ENCODE data around the gene FKBP1B.

GRCh38 chr2:24104906-24105305 lies 55.4 kb downstream of the FKBP1B start:
- TF ChIP-seq CTCF (IDR thresholded peaks at IDR 0.05 in 2 of 3, conservative IDR thresholded peaks at IDR 0.05 in 1 of 3; ENCODE audit: borderline replicate concordance in 1 of 3, insufficient read depth in 1 of 3, low read depth in 2 of 3, low read length in 2 of 3) = no peak
- TF ChIP-seq POLR2AphosphoS5 (IDR thresholded peaks at IDR 0.05; ENCODE audit: low read depth, low read length) = no peak
- TF ChIP-seq EZH2phosphoT487 (IDR thresholded peaks at IDR 0.05; ENCODE audit: borderline replicate concordance) = no peak
- no peak for TF ChIP-seq POLR2A (IDR thresholded peaks at IDR 0.05; ENCODE audit: borderline replicate concordance, extremely low read depth, insufficient read depth, insufficient read length)
- no peak for TF ChIP-seq FOSL1 (IDR thresholded peaks at IDR 0.05; ENCODE audit: low read depth)
